ENCODE data around the gene TNRC6B.

GRCh38 chr22:40302149-40302548, 124.4 kb downstream of the TNRC6B start:
- TF ChIP-seq CTCF (conservative IDR thresholded peaks at IDR 0.05 in 1 of 2, IDR thresholded peaks at IDR 0.05 in 1 of 2; ENCODE audit: extremely low read depth in 1 of 2, insufficient read depth in 1 of 2, low read depth in 1 of 2, low read length in 2 of 2) (no peak), EZH2 (IDR thresholded peaks at IDR 0.05; ENCODE audit: borderline replicate concordance, low read length) (no peak)

Data from mammary epithelial cell (primary cell).